DND-41 (cell line): ENCODE data around the gene DAGLA.

Experiments
- ATAC-seq: fragments of 200-7000 bp; cut with Tn5 transposase; 3 replicates; pipeline ENCODE4 v1.9.1; 2021; ENCODE audit warnings: low read depth; ENCODE audit not compliant: insufficient read depth
- DNase-seq: peaks from one replicate; pipeline ENCODE4 v3.0.0-alpha.2; 2020
- H2AFZ ChIP-seq: 2 replicates; pipeline ENCODE4 v1.6.0; 2012; ENCODE audit warnings: low read depth, low read length
- H3K27ac ChIP-seq: 2 replicates; pipeline ENCODE4 v1.5.1; 2012; ENCODE audit warnings: low read length, inconsistent platforms
- H3K27me3 ChIP-seq: fragments of 200-600 bp; sonication (generic); 2 replicates; pipeline ENCODE4 v1.6.0; 2012; ENCODE audit warnings: low read length, mild to moderate bottlenecking, inconsistent platforms; ENCODE audit not compliant: insufficient read depth, poor library complexity
- H3K36me3 ChIP-seq: 2 replicates; pipeline ENCODE4 v1.5.1; 2012; ENCODE audit warnings: low read length, inconsistent platforms; ENCODE audit not compliant: insufficient read depth
- H3K4me1 ChIP-seq: 2 replicates; pipeline ENCODE4 v1.5.1; 2012; ENCODE audit warnings: mild to moderate bottlenecking, low read length; ENCODE audit not compliant: insufficient read depth
- H3K4me2 ChIP-seq: 2 replicates; pipeline ENCODE4 v1.6.0; 2012; ENCODE audit warnings: mild to moderate bottlenecking, moderate library complexity, low read length, inconsistent platforms; ENCODE audit not compliant: insufficient read depth
- H3K4me3 ChIP-seq, 2 experiments: fragments of 200-600 bp in 1 of 2; shearing (Covaris generic) in 1 of 2; 2 replicates each; pipeline ENCODE4 v1.5.1; 2012 to 2016; ENCODE audit warnings: inconsistent platforms in 2 of 2, low read length in 2 of 2, mild to moderate bottlenecking in 2 of 2, low read depth in 1 of 2, moderate library complexity in 1 of 2
- H3K79me2 ChIP-seq: 2 replicates; pipeline ENCODE4 v1.6.0; 2012; ENCODE audit warnings: low read length, inconsistent platforms; ENCODE audit not compliant: insufficient read depth
- H3K9ac ChIP-seq: 2 replicates; pipeline ENCODE4 v1.6.0; 2012; ENCODE audit warnings: low read depth, mild to moderate bottlenecking, inconsistent platforms, low read length, moderate library complexity
- H3K9me3 ChIP-seq: 2 replicates; pipeline ENCODE4 v1.5.1; 2012; ENCODE audit warnings: low read length, moderate library complexity, mild to moderate bottlenecking, inconsistent platforms; ENCODE audit not compliant: insufficient read depth, severe bottlenecking
- H4K20me1 ChIP-seq: 2 replicates; pipeline ENCODE4 v1.6.0; 2012; ENCODE audit warnings: low read length; ENCODE audit not compliant: insufficient read depth
- CTCF ChIP-seq: IDR thresholded peaks from 2 replicates; pipeline ENCODE4 v1.5.1; 2012; ENCODE audit warnings: borderline replicate concordance, low read length, moderate library complexity, mild to moderate bottlenecking; ENCODE audit not compliant: poor library complexity, severe bottlenecking; ENCODE audit errors: extremely low read depth
- EZH2 ChIP-seq: IDR thresholded peaks from 3 replicates; pipeline ENCODE4 v1.6.1; 2012; ENCODE audit warnings: borderline replicate concordance, low read depth, mild to moderate bottlenecking, moderate library complexity, low read length, inconsistent platforms; ENCODE audit not compliant: severe bottlenecking

The DAGLA gene

GRCh38 chr11:61785837-61786402 is 105.7 kb downstream of the DAGLA start:
- H3K27ac ChIP-seq: no peak overlapping the region
- H4K20me1 ChIP-seq: peaks cover 38% of the 10 kb centered on the region
- H3K4me3 ChIP-seq: no peak overlapping the region
- H3K4me2 ChIP-seq: no peak overlapping the region
- H3K9ac ChIP-seq: no peak overlapping the region
- H3K27me3 ChIP-seq: no peaks in the 10 kb centered on the region
- H3K36me3 ChIP-seq: peaks cover 66% of the 10 kb centered on the region
- H3K79me2 ChIP-seq: peaks cover 18% of the 10 kb centered on the region
- no peak overlapping the region for H2AFZ ChIP-seq
- DNase-seq (no peak), ATAC-seq (no peak)
- no peak for TF ChIP-seq EZH2
- no peak for TF ChIP-seq CTCF
- H3K9me3 ChIP-seq: no peaks in the 10 kb centered on the region
- H3K4me1 ChIP-seq: peaks cover 8% of the 10 kb centered on the region

DNA sequence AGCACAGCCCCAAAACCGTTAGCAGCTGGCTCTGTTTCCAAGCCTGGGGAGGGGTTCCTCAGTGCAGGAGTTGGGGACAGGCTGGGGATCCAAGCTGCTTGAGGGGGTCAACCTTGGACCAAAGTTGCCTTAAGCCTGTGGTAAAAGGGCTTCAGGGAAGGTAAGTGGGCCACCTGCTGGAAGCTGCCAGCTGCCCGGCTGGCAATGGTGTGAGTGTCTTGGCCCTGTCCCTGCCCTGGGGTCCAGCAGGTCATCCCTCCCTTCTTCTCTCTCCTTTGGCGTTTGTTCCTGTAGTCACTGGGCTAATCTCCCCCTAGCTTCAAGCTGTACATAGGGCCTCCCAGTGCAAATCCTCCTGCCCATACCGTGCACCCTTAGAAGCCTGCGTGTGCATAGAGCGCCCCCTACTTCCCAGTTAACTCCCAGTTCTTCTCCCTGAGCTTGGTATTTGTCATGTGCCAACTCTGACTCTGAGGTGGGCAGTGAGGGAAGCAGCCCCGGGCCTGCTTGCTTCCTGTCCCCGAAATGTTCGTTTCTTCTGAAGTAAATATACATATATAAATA is 107.8 kb downstream of the DAGLA start:
- ATAC-seq (no peak), DNase-seq (peak; percentile 28)
- peaks cover 38% of the 10 kb centered on the region for H3K79me2 ChIP-seq
- H3K4me2 ChIP-seq: no peak overlapping the region
- no peak overlapping the region for H2AFZ ChIP-seq
- H3K27ac ChIP-seq: no peak overlapping the region
- H3K27me3 ChIP-seq: no peaks in the 10 kb centered on the region
- H3K4me3 ChIP-seq: no peak overlapping the region
- H3K9ac ChIP-seq: no peak overlapping the region
- peaks cover 35% of the 10 kb centered on the region for H4K20me1 ChIP-seq
- peaks cover 66% of the 10 kb centered on the region for H3K36me3 ChIP-seq
- TF ChIP-seq EZH2 (no peak), CTCF (peak; percentile 57)
- H3K9me3 ChIP-seq: no peaks in the 10 kb centered on the region
- peaks cover 17% of the 10 kb centered on the region for H3K4me1 ChIP-seq

DNA sequence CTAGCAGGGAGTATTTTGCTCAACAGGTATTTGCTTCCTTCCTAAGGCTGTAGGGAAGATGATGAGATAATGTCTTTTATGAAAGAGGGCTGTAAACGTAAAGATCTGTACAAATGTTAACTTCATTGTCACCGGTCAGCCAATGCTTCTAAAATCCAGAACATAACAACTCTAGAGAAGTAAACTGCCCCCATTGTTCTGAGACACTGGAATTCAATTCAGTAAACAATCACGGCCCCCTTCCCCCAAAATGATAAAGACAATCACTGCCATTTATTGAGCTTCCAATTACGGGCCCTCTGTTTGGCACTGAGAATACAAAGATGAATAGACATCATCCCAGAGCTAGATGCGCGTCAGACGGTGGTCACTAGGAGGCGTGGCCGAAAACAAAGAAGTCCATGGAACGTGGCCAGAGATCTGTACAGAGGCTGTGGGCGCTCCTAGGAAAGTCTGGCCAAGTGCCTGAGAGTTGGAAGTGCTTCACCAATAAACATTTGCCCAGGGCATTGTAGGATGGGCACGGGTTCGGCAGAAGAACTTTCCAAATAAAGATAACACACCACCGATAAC is 111.6 kb downstream of the DAGLA start:
- peaks cover 77% of the 10 kb centered on the region for H3K79me2 ChIP-seq
- peak overlapping the region; percentile 99 for H3K27ac ChIP-seq
- peak overlapping the region; percentile 91 for H3K4me2 ChIP-seq
- H3K9ac ChIP-seq: peak overlapping the region; percentile 94
- DNase-seq (peak; percentile 43), ATAC-seq (no peak)
- H3K36me3 ChIP-seq: peaks cover 63% of the 10 kb centered on the region
- H3K27me3 ChIP-seq: no peaks in the 10 kb centered on the region
- H3K4me3 ChIP-seq: peak overlapping the region; percentile 68 to 82
- TF ChIP-seq EZH2: no peak
- TF ChIP-seq CTCF: peak; percentile 16
- no peaks in the 10 kb centered on the region for H3K9me3 ChIP-seq
- H4K20me1 ChIP-seq: peaks cover 41% of the 10 kb centered on the region
- H2AFZ ChIP-seq: peak overlapping the region; percentile 90
- peaks cover 49% of the 10 kb centered on the region for H3K4me1 ChIP-seq
